ENCODE results near the gene CLSTN1. TPM values are rescaled to one million over a fixed set of nuclear protein-coding genes. Genes with fewer than 3 reads are reported as not detected.

Gene CLSTN1
- polyA plus RNA-seq, 3 donors = 5.2 to 25.2 (median 5.3) TPM

GRCh38 chr1:9861360-9861759, 37.6 kb upstream of the CLSTN1 start:
- Histone ChIP-seq H3K36me3 (replicated peaks in 1 of 2; ENCODE audit: control insufficient read depth in 1 of 2, insufficient read depth in 2 of 2, low read length in 2 of 2) (peaks cover 14 to 61% of the 10 kb centered on the region in 2 donors), H3K4me3 (replicated peaks in 1 of 3; ENCODE audit: low read depth in 2 of 3, low read length in 3 of 3) (no peak overlapping the region), H4K20me1 (ENCODE audit: insufficient read depth, low read length) (peaks cover 4% of the 10 kb centered on the region), H3K27me3 (ENCODE audit: control insufficient read depth in 2 of 2, insufficient read depth in 2 of 2, low read length in 2 of 2) (no peaks in the 10 kb centered on the region), H3K27ac (ENCODE audit: low read depth in 1 of 2, low read length in 2 of 2) (no peak overlapping the region), H2AFZ (ENCODE audit: insufficient read depth, low read depth, low read length, poor library complexity, severe bottlenecking) (no peak overlapping the region), H3K4me1 (ENCODE audit: control insufficient read depth in 1 of 2, insufficient read depth in 2 of 2, low read length in 2 of 2) (no peaks in the 10 kb centered on the region), H3K79me2 (ENCODE audit: insufficient read depth, low read length) (no peaks in the 10 kb centered on the region), H3K9me3 (replicated peaks in 1 of 2; ENCODE audit: control insufficient read depth in 1 of 2, insufficient read depth in 1 of 2, low read length in 2 of 2) (no peaks in the 10 kb centered on the region), H3K9ac (ENCODE audit: insufficient read depth, low read length, poor library complexity, severe bottlenecking) (no peak overlapping the region), H3K4me2 (replicated peaks; ENCODE audit: extremely low read depth, low read length, poor library complexity, severe bottlenecking) (no peak overlapping the region)
- peaks cover 26 to 66% of the 10 kb centered on the region in 2 donors for H3K36me3 Mint-ChIP-seq
- H3K27me3 Mint-ChIP-seq (ENCODE audit: low read depth in 3 of 3) = peaks cover 0 to 4% (median 1%) of the 10 kb centered on the region in 3 donors
- H3K27ac Mint-ChIP-seq = no peak overlapping the region
- H3K4me1 Mint-ChIP-seq = peaks cover 2% of the 10 kb centered on the region
- 90% methylated on average over 8 of the region's 8 CpGs for WGBS (ENCODE audit: insufficient coverage)
- no peak overlapping the region for H3K4me3 Mint-ChIP-seq
- peaks cover 0 to 2% (median 0%) of the 10 kb centered on the region in 7 donors for H3K9me3 Mint-ChIP-seq
- intact Hi-C loops (cut with micrococcal nuclease) = loop anchor here in 1 of 2 donors (10.0 kb wide), 2 partner anchors 137 to 367 kb away; no protein-coding TSS in a partner anchor
- TF ChIP-seq CTCF (IDR thresholded peaks at IDR 0.05) = no peak
- DNase-seq = no peak

GRCh38 chr1:9860887-9861286, 37.1 kb upstream of the CLSTN1 start:
- peaks cover 0 to 2% (median 1%) of the 10 kb centered on the region in 3 donors for H3K27me3 Mint-ChIP-seq (ENCODE audit: low read depth in 3 of 3)
- 96% methylated on average over 4 of the region's 5 CpGs for WGBS (ENCODE audit: insufficient coverage)
- peaks cover 2% of the 10 kb centered on the region for H3K4me1 Mint-ChIP-seq
- H3K4me1 ChIP-seq (ENCODE audit: control insufficient read depth in 1 of 2, insufficient read depth in 2 of 2, low read length in 2 of 2) = no peaks in the 10 kb centered on the region
- H3K27ac ChIP-seq (ENCODE audit: low read depth in 1 of 2, low read length in 2 of 2) = no peak overlapping the region
- DNase-seq = no peak
- H3K9me3 Mint-ChIP-seq = no peaks in the 10 kb centered on the region
- no peaks in the 10 kb centered on the region for H3K27me3 ChIP-seq (ENCODE audit: control insufficient read depth in 2 of 2, insufficient read depth in 2 of 2, low read length in 2 of 2)
- peaks cover 14 to 56% of the 10 kb centered on the region in 2 donors for H3K36me3 ChIP-seq (replicated peaks in 1 of 2; ENCODE audit: control insufficient read depth in 1 of 2, insufficient read depth in 2 of 2, low read length in 2 of 2)
- H3K4me3 ChIP-seq (replicated peaks in 1 of 3; ENCODE audit: low read depth in 2 of 3, low read length in 3 of 3) = no peak overlapping the region
- intact Hi-C loops (cut with micrococcal nuclease) = loop anchor here in 1 of 2 donors (10.0 kb wide), 2 partner anchors 136 to 366 kb away; no protein-coding TSS in a partner anchor
- peak overlapping the region in 1 of 7 donors; percentile 13 for H3K27ac Mint-ChIP-seq
- no peak overlapping the region for H3K4me3 Mint-ChIP-seq
- H2AFZ ChIP-seq (ENCODE audit: insufficient read depth, low read depth, low read length, poor library complexity, severe bottlenecking) = no peak overlapping the region
- no peak overlapping the region for H3K9ac ChIP-seq (ENCODE audit: insufficient read depth, low read length, poor library complexity, severe bottlenecking)
- H4K20me1 ChIP-seq (ENCODE audit: insufficient read depth, low read length) = peaks cover 4% of the 10 kb centered on the region
- H3K36me3 Mint-ChIP-seq = peaks cover 23 to 62% of the 10 kb centered on the region in 2 donors
- H3K9me3 ChIP-seq (replicated peaks in 1 of 2; ENCODE audit: control insufficient read depth in 1 of 2, insufficient read depth in 1 of 2, low read length in 2 of 2) = no peaks in the 10 kb centered on the region
- no peak overlapping the region for H3K4me2 ChIP-seq (replicated peaks; ENCODE audit: extremely low read depth, low read length, poor library complexity, severe bottlenecking)
- no peaks in the 10 kb centered on the region for H3K79me2 ChIP-seq (ENCODE audit: insufficient read depth, low read length)
- TF ChIP-seq CTCF (IDR thresholded peaks at IDR 0.05) = no peak

Data from CD14-positive monocyte (primary cell).